ENCODE results near the gene GALNT17.

The GALNT17 gene

GRCh38 chr7:71750290-71750689 lies 618.3 kb downstream of the GALNT17 start:
- in situ Hi-C loops (cut with MboI; ENCODE audit: low sequenced_read_pairs, unreplicated experiment), result loop anchor here (25.0 kb wide), 2 partner anchors 737 to 1162 kb away; no protein-coding TSS in a partner anchor
- no peak for TF ChIP-seq CTCF (IDR thresholded peaks at IDR 0.05; ENCODE audit: borderline replicate concordance, control extremely low read depth, extremely low read depth, insufficient read depth, missing control alignments)
- no peak for DNase-seq (ENCODE audit: low spot score)

GRCh38 chr7:71752171-71752935 lies 620.4 kb downstream of the GALNT17 start:
- in situ Hi-C loops (cut with MboI; ENCODE audit: low sequenced_read_pairs, unreplicated experiment), result loop anchor here (25.0 kb wide), 2 partner anchors 735 to 1160 kb away; no protein-coding TSS in a partner anchor
- TF ChIP-seq CTCF (IDR thresholded peaks at IDR 0.05; ENCODE audit: borderline replicate concordance, control extremely low read depth, extremely low read depth, insufficient read depth, missing control alignments), result peak; percentile 72
- peak; percentile 84 for DNase-seq (ENCODE audit: low spot score)

GRCh38 chr7:71753236-71753635 lies 621.3 kb downstream of the GALNT17 start:
- in situ Hi-C loops (cut with MboI; ENCODE audit: low sequenced_read_pairs, unreplicated experiment), result loop anchor here (25.0 kb wide), 2 partner anchors 734 to 1159 kb away; no protein-coding TSS in a partner anchor
- DNase-seq (ENCODE audit: low spot score), result no peak
- no peak for TF ChIP-seq CTCF (IDR thresholded peaks at IDR 0.05; ENCODE audit: borderline replicate concordance, control extremely low read depth, extremely low read depth, insufficient read depth, missing control alignments)

GRCh38 chr7:71753956-71754664 lies 622.2 kb downstream of the GALNT17 start:
- in situ Hi-C loops (cut with MboI; ENCODE audit: low sequenced_read_pairs, unreplicated experiment), result loop anchor here (25.0 kb wide), 2 partner anchors 733 to 1158 kb away; no protein-coding TSS in a partner anchor
- DNase-seq (ENCODE audit: low spot score), result no peak
- no peak for TF ChIP-seq CTCF (IDR thresholded peaks at IDR 0.05; ENCODE audit: borderline replicate concordance, control extremely low read depth, extremely low read depth, insufficient read depth, missing control alignments)

GRCh38 chr7:71754828-71755227 lies 622.9 kb downstream of the GALNT17 start:
- DNase-seq (ENCODE audit: low spot score), result no peak
- no peak for TF ChIP-seq CTCF (IDR thresholded peaks at IDR 0.05; ENCODE audit: borderline replicate concordance, control extremely low read depth, extremely low read depth, insufficient read depth, missing control alignments)
- in situ Hi-C loops (cut with MboI; ENCODE audit: low sequenced_read_pairs, unreplicated experiment), result loop anchor here (25.0 kb wide), 2 partner anchors 732 to 1157 kb away; no protein-coding TSS in a partner anchor

- DNase-seq (ENCODE audit: low spot score), result no peak
- in situ Hi-C loops (cut with MboI; ENCODE audit: low sequenced_read_pairs, unreplicated experiment), result loop anchor here (25.0 kb wide), 2 partner anchors 726 to 1151 kb away; no protein-coding TSS in a partner anchor
- no peak for TF ChIP-seq CTCF (IDR thresholded peaks at IDR 0.05; ENCODE audit: borderline replicate concordance, control extremely low read depth, extremely low read depth, insufficient read depth, missing control alignments)
Observed at GRCh38 chr7:71761336-71761735, 629.4 kb downstream of the GALNT17 start.
